HG03378 (cell line): Measurements from ENCODE around the gene LRRC36.

Experiments used
- ATAC-seq: cut with Tn5 transposase; IDR thresholded peaks from one replicate; pipeline ENCODE4 v1.9.1; 2021; ENCODE audit warnings: mild to moderate bottlenecking, moderate library complexity; ENCODE audit not compliant: unreplicated experiment

The LRRC36 gene, protein sequence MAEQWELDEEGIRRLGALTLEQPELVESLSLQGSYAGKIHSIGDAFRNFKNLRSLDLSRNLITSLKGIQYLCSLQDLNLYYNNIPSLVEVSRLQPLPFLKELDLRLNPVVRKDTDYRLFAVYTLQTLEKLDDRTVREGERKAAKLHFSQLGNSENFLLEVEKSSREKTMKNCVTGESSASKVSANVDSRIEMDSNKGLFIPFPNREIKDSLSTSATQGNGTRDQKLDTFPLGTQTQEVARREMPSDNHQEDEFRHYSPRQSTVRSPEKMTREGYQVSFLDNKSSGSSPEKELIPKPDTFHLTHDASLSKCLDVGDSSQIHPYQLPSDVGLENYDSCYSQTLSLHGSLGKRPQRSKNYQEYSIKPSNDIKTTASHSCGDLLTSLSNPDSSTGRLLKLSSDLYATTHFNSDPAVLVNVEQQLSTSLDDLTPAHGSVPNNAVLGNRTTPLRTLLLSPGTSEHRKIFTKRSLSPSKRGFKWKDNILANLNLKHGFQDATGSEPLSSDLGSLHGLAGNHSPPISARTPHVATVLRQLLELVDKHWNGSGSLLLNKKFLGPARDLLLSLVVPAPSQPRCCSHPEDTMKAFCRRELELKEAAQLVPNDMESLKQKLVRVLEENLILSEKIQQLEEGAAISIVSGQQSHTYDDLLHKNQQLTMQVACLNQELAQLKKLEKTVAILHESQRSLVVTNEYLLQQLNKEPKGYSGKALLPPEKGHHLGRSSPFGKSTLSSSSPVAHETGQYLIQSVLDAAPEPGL

DNA sequence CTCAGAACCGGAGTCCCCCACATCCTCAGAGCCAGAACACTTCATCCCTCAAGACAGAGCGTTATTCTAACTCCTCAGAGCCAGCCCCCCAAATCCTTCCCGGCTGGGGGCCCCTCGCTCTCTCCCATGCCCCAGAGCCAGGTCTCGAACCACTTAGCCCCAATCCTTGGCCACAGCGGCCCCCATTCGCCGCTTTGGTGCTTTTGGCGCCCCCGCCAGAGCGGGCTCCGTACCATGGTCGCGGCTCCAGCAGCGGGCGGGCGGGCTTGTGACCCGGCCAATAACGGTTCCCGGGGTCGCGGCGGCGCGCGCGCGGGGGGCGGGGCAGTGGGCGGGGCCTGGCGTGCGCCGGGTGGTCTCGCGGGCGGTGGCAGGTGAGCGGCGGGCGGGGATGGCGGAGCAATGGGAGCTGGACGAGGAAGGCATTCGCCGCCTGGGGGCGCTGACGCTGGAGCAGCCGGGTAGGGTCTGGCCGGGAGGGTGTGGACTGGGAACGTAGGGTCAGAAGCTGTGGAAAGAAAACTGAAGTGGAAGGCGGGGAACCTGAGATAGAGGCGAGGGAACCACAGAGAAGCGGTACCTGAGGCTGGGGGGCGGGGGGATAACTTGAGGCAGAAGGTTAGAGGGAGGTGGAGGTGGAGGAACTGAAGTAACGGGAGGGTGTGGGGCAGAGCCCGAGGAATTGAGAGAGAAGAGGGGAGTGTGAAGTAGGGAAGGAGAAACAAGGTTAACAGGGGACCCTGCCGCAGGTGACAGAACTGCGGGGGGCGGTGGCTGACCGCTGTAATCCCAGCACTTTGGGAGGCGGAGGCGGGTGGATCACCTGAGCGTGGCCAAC is at the start of gene LRRC36, which contains the start of gene KCTD19:
Gene LRRC36, plus strand, starts transcription at position 344 of the 838 bp plus-strand sequence. Its CDS starts 48 bp downstream, at position 392.
Gene KCTD19, minus strand, starts transcription at position 270 of the 838 bp plus-strand sequence. Its CDS starts 34 bp downstream, at position 236.
- no peak for ATAC-seq

DNA sequence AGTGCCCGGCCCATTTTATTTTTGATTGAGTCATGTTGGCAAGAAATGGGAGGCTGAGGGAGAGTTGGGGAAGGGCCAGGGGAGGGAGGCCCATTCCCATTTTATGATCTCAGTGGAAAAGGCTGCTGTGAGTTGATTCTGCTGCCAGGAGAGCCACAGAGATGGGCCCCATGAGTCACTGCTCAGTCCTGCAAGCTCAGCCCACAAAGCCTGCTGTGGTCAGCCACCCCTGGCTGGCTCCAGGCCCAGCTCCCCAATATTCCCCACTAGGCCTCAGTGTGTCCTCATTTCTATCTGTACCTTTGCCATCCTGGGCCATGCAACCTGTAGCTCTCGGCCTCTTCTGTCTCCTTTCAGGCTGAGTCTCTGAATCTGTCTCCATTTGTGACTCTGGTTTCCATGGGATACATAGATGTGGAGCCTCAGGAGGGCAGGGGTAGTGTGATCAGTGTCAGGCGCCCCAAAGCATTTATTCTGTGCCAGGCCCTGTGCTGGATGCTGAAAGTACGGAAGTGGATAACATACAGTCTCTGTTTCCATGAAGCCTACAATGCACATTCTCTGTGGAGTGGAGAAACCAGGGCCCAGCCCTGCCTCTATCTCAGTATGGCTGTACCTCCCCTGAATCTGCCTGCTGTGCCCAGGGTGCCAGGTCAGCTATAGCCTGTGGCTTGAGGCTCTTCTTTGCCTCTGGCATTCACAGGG is 49.2 kb upstream of the LRRC36 start:
- ATAC-seq, result no peak

DNA sequence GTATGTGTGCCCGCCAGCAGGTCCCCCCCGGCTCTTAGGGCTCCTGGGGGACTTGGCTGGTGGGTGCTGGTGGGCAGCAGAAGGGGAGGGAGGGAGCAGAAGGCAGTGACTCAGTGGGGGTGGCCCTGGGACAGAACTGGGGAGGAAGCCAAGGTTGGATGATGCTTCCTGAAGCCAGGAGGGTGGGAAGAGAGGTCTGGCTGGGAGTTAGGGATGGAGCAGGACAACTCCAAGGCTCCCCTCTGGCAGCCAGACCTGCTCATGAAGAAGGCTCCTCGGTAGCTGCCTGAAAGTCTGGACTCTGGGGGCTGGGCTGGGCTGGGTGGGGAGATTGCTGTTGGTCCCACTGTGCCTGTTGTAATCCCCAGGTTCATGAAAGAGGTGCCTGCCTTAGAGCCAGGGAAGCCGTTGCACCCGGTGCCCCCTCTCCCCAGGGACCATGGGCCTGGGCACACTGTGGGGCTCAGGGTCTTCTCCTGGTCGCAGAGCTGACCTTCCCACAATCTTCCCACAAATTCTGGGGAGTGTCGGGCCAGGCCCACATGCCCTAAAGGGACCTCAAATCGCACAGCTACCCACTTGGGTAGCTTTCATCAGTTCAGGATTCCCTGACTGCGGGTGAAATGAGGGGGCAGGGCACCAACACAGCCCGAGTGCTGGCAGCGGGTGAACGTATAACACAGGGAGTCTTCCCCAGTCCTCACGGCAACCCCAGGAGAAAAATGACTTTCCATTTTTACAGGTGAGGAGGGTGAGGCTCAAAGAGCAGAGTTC is 48.4 kb upstream of the LRRC36 start:
- ATAC-seq, result no peak

DNA sequence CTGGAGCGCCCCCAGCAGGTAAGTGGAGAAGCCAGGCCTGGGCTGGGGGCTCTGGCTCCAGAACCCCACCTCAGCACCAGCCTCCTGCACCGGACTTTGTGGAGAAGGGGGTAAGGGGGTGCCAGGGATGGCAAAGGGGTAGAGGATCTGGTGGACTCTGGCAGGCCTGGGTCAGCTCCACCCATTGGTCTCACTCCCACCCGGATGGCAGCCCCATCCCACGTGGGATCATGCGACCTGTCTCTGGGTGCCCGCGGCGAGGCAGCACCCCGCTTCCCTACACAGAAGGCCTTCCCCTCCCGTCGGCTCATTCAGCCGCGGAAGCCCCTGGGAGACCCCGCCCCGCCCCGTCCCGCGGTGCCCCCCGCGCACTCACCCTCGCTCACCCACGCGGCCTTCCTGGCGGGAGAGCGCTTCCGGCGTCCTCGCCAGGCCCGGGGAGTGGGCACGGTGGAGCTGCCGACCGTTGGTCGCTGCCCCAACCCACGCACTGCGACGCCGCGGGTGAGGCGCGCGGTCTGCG is 47.8 kb upstream of the LRRC36 start:
- no peak for ATAC-seq

DNA sequence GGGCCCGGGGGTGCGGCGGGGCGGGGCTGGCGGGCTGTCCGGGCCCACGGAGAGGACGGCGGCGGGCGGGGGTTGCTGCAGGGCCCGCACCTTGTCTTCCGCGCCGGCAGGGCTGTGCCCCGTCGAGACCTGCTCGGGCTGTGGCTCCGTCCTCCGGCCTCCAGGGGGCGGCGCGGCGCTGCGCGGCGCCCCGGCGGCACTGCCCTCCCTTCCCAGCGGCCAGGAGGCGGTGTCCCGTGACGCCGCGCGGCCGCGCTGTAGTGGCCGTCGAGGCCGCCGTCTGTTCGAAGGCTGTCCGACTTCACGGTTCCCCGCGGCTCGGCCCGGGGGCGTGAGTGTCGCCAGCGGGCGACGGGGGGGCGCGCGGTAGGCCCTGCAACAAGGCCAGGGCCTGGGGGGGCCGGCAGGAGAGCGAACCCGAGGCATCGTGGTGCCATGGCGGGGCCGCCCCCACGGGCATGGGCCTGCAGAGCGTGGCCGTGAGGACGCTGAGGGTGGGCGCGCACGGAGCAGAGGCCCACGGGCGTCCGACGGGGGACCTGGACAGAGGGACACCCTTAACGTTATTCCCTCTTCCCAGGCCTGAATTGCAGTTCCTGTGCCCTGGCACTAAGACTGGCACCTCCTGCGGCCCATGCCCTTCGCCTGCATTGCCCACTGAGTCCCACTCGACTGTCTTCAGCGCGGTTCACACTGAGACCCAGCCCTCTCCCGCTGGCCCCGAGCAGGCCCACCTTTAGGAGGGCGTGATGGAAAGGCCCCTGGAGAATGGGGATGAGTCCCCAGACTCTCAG is 47.1 kb upstream of the LRRC36 start, which contains the start of gene PLEKHG4:
Gene PLEKHG4, plus strand, starts transcription at position 237 of the 794 bp plus-strand sequence. Its CDS starts 513 bp downstream, at position 750.
- no peak for ATAC-seq

DNA sequence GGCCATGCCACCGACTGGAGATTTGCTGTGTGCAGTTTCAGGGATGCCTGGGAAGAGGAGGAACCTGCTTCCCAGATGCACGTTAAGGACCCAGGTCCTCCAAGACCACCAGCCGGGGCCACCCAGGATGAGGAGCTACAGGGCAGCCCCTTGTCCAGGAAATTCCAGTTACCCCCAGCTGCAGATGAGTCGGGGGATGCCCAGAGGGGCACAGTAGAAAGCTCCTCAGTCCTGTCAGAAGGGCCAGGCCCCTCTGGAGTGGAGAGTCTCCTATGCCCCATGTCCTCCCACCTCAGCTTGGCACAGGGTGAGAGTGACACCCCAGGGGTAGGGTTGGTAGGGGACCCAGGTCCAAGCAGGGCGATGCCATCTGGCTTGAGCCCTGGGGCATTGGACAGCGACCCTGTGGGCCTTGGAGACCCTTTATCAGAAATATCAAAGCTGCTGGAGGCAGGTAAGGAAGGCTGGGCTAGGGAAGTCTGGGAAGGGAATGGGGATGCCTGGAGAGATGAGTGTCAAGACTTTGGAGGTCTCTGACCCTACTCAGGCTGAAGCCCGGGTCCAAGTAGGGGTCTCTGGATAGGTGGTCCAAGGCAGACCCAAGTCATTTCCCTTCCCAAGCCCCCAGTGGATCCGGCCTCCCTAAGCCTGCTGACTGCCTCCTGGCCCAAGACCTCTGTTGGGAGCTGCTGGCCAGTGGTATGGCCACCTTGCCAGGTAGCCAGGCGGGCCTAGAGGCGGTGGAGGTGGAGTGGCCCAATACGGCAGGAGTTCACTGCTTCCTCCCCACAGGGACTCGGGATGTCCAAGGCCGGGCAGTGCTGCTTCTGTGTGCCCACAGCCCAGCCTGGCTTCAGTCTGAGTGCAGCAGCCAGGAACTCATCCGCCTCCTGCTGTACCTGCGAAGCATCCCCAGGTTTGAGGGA is 46.3 kb upstream of the LRRC36 start:
- ATAC-seq, result no peak

DNA sequence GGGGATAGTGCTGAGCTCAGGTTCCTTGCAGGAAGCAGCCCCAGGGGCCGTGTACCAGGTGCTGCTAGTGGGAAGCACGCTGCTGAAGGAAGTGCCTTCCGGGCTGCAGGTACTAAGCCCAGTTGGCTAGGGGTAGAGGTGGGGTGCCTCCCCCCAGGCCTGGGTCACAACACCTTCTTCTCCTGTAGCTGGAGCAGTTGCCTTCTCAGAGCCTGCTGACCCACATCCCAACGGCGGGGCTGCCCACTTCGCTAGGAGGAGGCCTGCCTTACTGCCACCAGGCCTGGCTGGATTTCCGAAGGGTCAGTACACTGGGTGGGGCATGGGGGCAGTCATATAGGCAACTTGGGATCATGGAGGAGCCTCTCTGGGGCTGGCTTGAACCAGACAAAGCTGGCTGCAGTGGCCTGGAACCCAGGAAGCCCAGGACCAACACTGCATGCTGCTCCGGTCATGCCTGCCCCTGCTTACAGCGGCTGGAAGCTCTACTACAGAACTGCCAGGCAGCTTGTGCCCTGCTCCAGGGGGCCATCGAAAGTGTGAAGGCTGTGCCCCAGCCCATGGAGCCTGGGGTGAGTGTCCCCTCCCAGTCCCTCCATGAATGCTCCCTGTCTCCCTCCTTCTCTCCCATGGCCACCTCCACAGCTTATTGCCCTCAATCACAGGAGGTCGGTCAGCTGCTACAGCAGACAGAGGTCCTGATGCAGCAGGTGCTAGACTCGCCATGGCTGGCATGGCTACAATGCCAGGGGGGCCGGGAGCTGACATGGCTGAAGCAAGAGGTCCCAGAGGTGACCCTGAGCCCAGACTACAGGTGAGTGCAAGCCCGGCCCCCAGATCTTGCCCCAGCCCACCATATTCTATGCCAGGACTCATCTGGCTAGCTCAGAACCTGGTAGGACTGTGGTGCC is 44.8 kb upstream of the LRRC36 start:
- ATAC-seq, result no peak

DNA sequence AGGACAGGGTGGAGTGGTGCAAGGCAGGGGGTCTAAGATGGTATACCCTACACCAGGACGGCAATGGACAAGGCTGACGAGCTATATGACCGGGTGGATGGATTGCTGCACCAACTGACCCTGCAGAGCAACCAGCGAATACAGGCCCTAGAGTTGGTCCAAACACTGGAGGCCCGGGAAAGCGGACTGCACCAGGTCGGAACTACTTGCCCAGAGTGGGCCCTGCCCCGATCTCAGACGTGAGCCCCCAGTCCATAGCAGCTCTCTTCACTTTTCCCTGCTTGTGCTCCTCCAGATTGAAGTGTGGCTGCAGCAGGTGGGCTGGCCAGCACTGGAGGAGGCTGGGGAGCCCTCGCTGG is 44.2 kb upstream of the LRRC36 start:
- no peak for ATAC-seq

DNA sequence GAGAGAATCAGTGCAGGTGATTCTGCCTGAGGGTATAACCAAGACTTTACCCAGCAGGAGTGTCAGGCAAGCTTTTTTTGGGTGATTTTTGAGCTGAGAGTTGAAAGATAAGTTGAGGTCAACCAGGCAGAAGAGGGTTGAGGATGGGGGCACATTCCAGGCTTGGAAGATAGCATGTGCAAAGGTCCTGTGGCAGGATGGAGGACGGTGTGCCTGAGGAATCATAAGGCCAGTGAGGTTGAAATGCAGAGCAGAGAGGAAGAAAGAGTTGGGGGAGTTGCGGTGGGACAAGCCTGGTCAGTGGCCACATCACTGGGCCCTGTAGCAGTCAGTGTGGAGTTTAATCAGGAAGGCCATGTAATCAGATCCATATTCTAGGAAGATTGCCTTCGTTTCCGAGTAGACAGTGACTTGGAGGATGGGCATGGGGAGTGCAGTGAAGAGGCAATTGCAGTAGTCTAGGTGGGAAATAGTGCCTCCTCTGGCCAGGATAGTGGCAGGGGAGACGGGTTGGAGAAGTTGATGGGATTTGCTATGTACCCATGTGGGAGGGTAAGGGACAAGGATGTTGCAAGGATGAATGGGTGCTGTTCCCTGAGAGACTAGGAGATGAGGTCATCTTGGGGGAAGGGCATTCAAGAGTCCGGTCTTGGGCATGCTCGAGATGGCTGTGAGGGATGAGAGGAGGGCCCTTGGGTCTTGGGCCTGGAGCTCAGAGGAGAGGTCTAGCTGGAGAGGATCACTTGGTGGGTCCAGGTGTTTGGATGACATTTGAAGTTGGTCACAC is 43.4 kb upstream of the LRRC36 start:
- ATAC-seq, result no peak

DNA sequence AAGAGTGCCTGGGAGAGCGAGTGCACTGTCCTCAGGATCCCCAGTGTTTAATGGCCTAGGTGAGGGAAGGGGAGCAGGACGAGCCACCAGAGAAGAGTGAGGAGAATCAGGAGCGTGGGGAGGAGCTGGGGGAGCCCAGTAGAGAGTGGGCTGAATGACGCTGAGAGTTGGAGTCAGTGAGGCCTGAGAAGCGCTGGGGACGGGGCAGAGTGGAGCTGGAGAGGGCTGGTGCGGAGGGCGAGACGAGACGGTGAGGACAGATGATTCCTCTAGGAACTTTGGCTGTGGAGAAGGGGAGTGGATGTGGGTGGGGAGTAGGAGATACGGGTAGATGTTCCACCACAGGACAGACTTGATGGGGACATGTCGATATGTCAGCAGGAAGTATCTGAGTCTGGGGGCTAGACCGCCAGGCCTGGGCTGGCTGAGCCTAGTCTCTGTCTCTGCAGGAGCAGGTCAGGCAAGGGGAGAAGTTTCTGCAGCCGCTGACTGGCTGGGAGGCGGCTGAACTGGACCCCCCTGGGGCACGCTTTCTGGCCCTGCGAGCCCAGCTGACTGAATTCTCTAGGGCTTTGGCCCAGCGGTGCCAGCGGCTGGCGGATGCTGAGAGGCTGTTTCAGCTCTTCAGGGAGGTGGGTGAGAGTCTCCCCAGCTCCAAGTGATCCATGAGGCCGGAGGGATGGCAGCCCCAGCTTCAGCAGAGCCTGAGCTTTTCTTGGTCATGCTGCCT is 42.6 kb upstream of the LRRC36 start:
- ATAC-seq, result no peak

DNA sequence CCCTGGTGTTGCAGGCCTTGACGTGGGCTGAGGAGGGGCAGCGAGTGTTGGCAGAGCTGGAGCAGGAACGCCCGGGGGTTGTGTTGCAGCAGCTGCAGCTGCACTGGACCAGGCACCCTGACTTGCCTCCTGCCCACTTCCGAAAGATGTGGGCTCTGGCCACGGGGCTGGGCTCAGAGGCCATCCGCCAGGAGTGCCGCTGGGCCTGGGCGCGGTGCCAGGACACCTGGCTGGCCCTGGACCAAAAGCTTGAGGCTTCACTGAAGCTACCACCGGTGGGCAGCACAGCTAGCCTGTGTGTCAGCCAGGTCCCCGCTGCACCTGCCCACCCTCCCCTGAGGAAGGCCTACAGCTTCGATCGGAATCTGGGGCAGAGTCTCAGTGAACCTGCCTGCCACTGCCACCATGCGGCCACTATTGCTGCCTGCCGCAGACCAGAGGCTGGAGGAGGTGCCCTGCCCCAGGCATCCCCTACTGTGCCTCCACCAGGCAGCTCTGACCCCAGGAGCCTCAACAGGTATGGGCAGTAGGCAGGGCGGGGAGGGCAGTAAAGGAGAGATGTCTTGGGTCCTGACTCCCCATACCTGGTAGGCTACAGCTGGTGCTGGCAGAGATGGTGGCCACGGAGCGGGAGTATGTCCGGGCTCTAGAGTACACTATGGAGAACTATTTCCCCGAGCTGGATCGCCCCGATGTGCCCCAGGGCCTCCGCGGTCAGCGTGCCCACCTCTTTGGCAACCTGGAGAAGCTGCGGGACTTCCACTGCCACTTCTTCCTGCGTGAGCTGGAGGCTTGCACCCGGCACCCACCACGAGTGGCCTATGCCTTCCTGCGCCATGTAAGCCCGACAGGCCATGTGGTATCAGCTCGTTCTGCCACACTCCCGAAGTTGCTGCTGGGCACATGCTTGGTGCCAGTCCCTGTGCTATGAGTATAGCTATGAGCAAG is 41.6 kb upstream of the LRRC36 start:
- no peak for ATAC-seq

DNA sequence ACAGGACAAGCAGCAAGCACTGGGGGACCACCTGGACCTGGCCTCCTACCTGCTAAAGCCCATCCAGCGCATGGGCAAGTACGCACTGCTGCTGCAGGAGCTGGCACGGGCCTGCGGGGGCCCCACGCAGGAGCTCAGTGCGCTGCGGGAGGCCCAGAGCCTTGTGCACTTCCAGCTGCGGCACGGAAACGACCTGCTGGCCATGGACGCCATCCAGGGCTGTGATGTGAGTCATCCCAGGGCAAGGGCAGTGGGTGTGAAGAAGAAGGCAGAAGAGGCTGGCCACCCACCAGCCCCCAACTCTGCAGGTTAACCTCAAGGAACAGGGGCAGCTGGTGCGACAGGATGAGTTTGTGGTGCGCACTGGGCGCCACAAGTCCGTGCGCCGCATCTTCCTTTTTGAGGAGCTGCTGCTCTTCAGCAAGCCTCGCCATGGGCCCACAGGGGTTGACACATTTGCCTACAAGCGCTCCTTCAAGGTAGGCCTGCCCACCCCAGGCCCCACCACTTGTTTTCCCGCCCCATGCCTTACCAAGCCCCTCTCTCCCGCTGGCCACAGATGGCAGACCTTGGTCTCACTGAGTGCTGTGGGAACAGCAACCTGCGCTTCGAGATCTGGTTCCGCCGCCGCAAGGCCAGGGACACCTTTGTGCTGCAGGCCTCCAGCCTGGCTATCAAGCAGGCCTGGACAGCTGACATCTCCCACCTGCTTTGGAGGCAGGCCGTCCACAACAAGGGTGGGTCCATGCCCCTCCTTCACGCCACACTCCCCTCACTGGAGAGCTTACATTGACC is 40.0 kb upstream of the LRRC36 start:
- ATAC-seq, result no peak

DNA sequence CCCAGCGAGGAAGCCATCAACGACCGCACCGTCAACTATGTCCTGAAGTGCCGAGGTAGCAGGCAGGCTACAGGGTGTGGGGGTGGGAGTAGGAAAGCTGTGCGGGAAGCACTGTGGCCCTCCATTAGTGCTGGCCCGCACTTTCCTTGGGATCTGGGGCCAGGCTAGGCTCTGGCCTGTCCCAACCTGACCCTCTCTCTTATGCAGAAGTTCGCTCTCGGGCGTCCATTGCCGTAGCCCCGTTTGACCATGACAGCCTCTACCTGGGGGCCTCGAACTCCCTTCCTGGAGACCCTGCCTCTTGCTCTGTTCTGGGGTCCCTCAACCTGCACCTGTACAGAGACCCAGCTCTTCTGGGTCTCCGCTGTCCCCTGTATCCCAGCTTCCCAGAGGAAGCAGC is 38.7 kb upstream of the LRRC36 start:
- no peak for ATAC-seq
